Pancreas (tissue), 10 donors: ENCODE measurements around the gene ZNF784. TPM values are rescaled to one million over a fixed set of nuclear protein-coding genes. Genes with fewer than 3 reads are reported as not detected.
A peak's percentile ranks its signal among the peaks of the same experiment; 100 is the strongest.
"Not testable (repeated sequence)": the region's sequence is repeated elsewhere in the genome, so short reads cannot be mapped to it uniquely, and the experiment has no call there.

Source experiments
- ATAC-seq, 4 donors: fragments of 200-7000 bp; cut with Tn5 transposase; one replicate each; pipeline versions ENCODE4 v1.8.0 to v1.9.1; 2020; ENCODE audit warnings: mild to moderate bottlenecking in 4 of 4, moderate library complexity in 4 of 4
- DNase-seq, 6 donors: peaks; one replicate each; pipeline ENCODE4 v3.0.0-alpha.2; 2020
- FAIRE-seq: peaks from 2 replicates; lab custom pipeline; 2012; peaks lifted over from hg19 to GRCh38; lab: Jason Lieb, UNC
- H3K27ac ChIP-seq, 4 donors: fragments of 200-600 bp; sonication (generic); 1 replicate in 3 of 4; 2 replicates in 1 of 4; pipeline versions ENCODE4 v1.5.0 to v1.8.0; 2020
- H3K27me3 ChIP-seq, 4 donors: fragments of 200-600 bp; one replicate each; pipeline ENCODE4 v1.8.0; 2021
- H3K36me3 ChIP-seq, 3 donors: fragments of 200-600 bp; sonication (generic) in 1 of 3; one replicate each; pipeline versions ENCODE4 v1.5.0 to v1.8.0; 2020 to 2021
- H3K4me1 ChIP-seq, 3 donors: fragments of 200-600 bp; one replicate each; pipeline ENCODE4 v1.8.0; 2021
- H3K4me3 ChIP-seq, 4 donors: fragments of 200-600 bp; sonication (generic) in 2 of 4; one replicate each; pipeline versions ENCODE4 v1.5.0 to v1.8.0; 2020 to 2021
- H3K9me3 ChIP-seq, 4 donors: fragments of 200-600 bp; one replicate each; pipeline ENCODE4 v1.8.0; 2021
- WGBS, 2 donors: extraction: QIAGEN DNeasy Blood & Tissue Kit; methylation state at CpG; one replicate each; pipeline ENCODE4 v1.1.7; 2013; 5-methylcytosine and 5-hydroxymethylcytosine counted together
- intact Hi-C, 3 donors: fragments of 100-400 bp; cut with DNase I; formaldehyde crosslinking; loops; one replicate each; pipeline versions ENCODE4 v1.11.1 to v1.14.2; 2022
- polyA plus RNA-seq, 2 donors: library from polyadenylated mRNA; stranded (reverse); fragments of 200-250 nt; gene quantifications; one replicate each; pipeline ENCODE4 v1.2.3, GENCODE V29; 2013
- total RNA-seq, 6 donors: library from RNA; stranded (reverse); fragmentation: NEBNext Ultra II Directional in 4 of 6; extraction: Animal tissue kit (Norgen Biotek cat#: 25700) in 4 of 6; gene quantifications; one replicate each; pipeline versions ENCODE4 v1.2.1 to v1.2.4, GENCODE V29; 2021 to 2023
- TF ChIP-seq, protein P1 (sequence below), 4 donors: fragments of 200-600 bp; sonication (generic) in 3 of 4; IDR thresholded peaks; one replicate each; pipeline versions ENCODE4 v1.5.0 to v1.8.0; 2021; ENCODE audit warnings: antibody characterized with exemption in 4 of 4
- donor health status: healthy with polysubstance abuse.
- donor health status: DM: no; HTN: no; CAD: no; lungs with moderate emphysema.
- donor health status: DM: no; HTN: no; CAD: no.
- donor health status: control.
- donor health status: control.
- donor health status: Bipolar disorder and iron deficiency.
- donor health status: DM: yes; HTN: yes; CAD: no.
- donor health status: DM: no; HTN: no; CAD: no.
- donor health status: DM: no; HTN: no; CAD: no.
- donor health status: DM: yes; HTN: yes; CAD: no.

ZNF784 gene
- total and polyA plus RNA-seq, 8 donors = 3.7 to 12.9 (median 5.1) TPM

DNA sequence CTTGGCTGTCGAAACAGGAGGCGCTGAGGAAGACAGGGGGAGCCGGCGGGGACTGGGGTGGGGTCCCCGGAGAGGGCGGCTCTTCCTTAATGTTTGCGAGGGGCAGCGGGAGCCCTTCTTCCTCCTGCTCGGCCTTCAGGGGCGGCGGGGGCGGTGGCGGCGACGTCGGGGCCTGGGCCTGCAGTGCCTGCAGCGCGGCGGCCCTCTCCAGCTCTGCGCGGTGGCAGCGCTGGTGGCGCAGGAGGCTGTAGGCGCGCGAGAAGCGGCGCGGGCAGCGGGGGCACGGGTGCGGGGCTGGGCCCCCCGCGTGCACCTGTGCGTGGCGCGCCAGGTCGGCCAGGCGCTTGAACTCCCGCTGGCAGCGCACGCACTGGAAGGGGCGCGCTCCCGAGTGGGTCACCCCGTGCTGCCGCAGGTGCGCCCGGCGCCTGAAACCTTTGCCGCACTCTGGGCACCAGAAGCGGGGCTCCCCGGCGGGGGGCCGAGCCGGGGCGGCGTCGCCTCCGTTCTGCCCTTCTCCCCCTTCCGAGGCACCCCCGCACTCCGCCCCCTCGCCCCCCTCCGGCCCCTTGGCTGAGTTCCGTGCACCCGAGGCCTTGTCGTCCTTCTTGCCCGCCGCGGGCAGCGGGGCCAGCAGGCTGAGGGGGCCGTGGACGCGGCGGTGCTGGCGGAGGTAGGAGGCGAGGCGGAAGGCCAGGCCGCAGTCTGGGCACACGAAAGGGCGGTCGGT, 46.2 kb downstream of the ZNF784 start:
- ATAC-seq (no peak), FAIRE-seq (no peak), DNase-seq (peak in 1 of 6 donors; percentile 42)
- Histone ChIP-seq H3K9me3 (no peaks in the 10 kb centered on the region), H3K27ac (no peak overlapping the region), H3K27me3 (no peaks in the 10 kb centered on the region), H3K4me3 (no peak overlapping the region), H3K36me3 (peaks cover 0 to 13% (median 0%) of the 10 kb centered on the region in 3 donors), H3K4me1 (peaks cover 5 to 10% (median 8%) of the 10 kb centered on the region in 3 donors)
- intact Hi-C loops = no loop called here
- WGBS, 2 donors = 94 to 95% methylated on average over 67 to 83 of the region's 83 CpGs
- TF ChIP-seq, protein P1, sequence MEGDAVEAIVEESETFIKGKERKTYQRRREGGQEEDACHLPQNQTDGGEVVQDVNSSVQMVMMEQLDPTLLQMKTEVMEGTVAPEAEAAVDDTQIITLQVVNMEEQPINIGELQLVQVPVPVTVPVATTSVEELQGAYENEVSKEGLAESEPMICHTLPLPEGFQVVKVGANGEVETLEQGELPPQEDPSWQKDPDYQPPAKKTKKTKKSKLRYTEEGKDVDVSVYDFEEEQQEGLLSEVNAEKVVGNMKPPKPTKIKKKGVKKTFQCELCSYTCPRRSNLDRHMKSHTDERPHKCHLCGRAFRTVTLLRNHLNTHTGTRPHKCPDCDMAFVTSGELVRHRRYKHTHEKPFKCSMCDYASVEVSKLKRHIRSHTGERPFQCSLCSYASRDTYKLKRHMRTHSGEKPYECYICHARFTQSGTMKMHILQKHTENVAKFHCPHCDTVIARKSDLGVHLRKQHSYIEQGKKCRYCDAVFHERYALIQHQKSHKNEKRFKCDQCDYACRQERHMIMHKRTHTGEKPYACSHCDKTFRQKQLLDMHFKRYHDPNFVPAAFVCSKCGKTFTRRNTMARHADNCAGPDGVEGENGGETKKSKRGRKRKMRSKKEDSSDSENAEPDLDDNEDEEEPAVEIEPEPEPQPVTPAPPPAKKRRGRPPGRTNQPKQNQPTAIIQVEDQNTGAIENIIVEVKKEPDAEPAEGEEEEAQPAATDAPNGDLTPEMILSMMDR (IDR thresholded peaks at IDR 0.05) = no peak

DNA sequence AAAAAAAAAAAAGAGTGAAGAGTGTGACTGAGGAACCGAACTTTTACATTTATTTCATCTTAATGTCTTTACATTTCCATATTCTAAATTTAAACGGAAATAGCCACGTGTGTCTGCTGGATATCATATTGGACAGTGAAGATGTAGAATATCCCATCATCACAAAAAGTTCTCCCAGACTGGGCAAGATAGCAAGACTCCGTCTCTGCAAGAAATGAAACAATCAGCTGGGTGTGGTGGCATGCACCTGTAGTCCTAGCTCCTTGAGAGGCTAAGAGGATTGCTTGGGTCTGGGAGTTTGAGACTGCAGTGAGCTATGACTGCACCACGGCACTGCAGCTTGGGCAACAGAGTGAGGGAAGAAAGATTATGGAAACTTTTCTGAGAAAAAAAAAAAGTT, 47.6 kb downstream of the ZNF784 start:
- ATAC-seq (no peak), DNase-seq (no peak), FAIRE-seq (no peak)
- peaks cover 0 to 13% (median 0%) of the 10 kb centered on the region in 3 donors for H3K36me3 ChIP-seq
- no peak overlapping the region for H3K27ac ChIP-seq
- H3K4me1 ChIP-seq = peaks cover 5 to 6% (median 5%) of the 10 kb centered on the region in 3 donors
- no peaks in the 10 kb centered on the region for H3K9me3 ChIP-seq
- intact Hi-C loops = no loop called here
- TF ChIP-seq, protein P1 (IDR thresholded peaks at IDR 0.05) = no peak
- H3K27me3 ChIP-seq = no peaks in the 10 kb centered on the region
- 78 to 90% methylated on average over 5 of the region's 5 CpGs for WGBS, 2 donors
- H3K4me3 ChIP-seq = no peak overlapping the region

DNA sequence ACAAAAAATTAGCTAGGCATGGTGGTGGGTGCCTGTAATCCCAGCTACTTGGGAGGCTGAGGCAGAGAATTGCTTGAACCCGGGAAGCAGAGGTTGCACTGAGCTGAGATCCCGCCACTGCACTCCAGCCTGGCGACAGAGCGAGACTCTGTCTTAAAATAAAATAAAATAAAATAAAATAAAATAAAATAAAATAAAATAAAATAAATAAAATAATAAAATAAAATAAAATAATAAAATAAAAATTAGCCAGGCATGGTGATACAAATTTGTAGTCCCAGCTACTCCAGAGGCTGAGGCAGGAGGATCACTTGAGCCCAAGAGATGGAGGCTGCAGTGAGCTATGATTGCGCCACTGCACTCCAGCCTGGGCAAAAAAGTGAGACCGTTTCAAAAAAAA, 50.4 kb downstream of the ZNF784 start:
- H3K27ac ChIP-seq, H3K4me1 ChIP-seq, ATAC-seq, DNase-seq, H3K4me3 ChIP-seq, intact Hi-C loops, H3K27me3 ChIP-seq, H3K9me3 ChIP-seq, FAIRE-seq: not testable (repeated sequence)
- H3K36me3 ChIP-seq = peaks cover 0 to 13% (median 0%) of the 10 kb centered on the region in 3 donors
- WGBS, 2 donors = 73 to 85% methylated on average over 6 of the region's 6 CpGs

Other genes starting within 250 kb of the ZNF784 start
- not detected for gene TMEM190, start 247.7 kb downstream of the ZNF784 start, total RNA-seq
- gene TMEM190, start 247.7 kb downstream of the ZNF784 start, polyA plus RNA-seq = under 1 TPM in 1 of 2 donors, not detected in 1; 0.45 TPM
- gene TMEM238, start 240.3 kb downstream of the ZNF784 start, total RNA-seq = 10 to 100 TPM; 14.7 to 32.7 (median 21.3) TPM
- gene TMEM238, start 240.3 kb downstream of the ZNF784 start, polyA plus RNA-seq = under 1 TPM; 0.42 TPM
- 1,000 to 10,000 TPM in 1 of 6 donors, 100 to 1,000 TPM in 5; 420 to 1,198 (median 819) TPM for gene RPL28, start 238.6 kb downstream of the ZNF784 start, total RNA-seq
- 1,000 to 10,000 TPM in 1 of 2 donors, 100 to 1,000 TPM in 1; 738 to 1,109 TPM for gene RPL28, start 238.6 kb downstream of the ZNF784 start, polyA plus RNA-seq
- 1 to 10 TPM; 2.0 to 7.3 (median 5.1) TPM for gene UBE2S, start 216.8 kb downstream of the ZNF784 start, total RNA-seq
- 1 to 10 TPM; 3.6 to 5.0 TPM for gene UBE2S, start 216.8 kb downstream of the ZNF784 start, polyA plus RNA-seq
- gene SHISA7, start 181.3 kb downstream of the ZNF784 start, total RNA-seq = under 1 TPM in 3 of 6 donors, not detected in 3; 0.05 to 0.16 (median 0.06) TPM
- gene SHISA7, start 181.3 kb downstream of the ZNF784 start, polyA plus RNA-seq = under 1 TPM; 0.04 to 0.33 TPM
- 10 to 100 TPM; 13.0 to 23.9 (median 20.9) TPM for gene ISOC2, start 162.9 kb downstream of the ZNF784 start, total RNA-seq
- gene ISOC2, start 162.9 kb downstream of the ZNF784 start, polyA plus RNA-seq = 10 to 100 TPM; 38.3 to 43.9 TPM
- gene C19orf85, start 159.8 kb downstream of the ZNF784 start, total RNA-seq = not detected
- gene C19orf85, start 159.8 kb downstream of the ZNF784 start, polyA plus RNA-seq = not detected
- 1 to 10 TPM; 3.4 to 6.2 (median 4.1) TPM for gene ZNF628, start 147.9 kb downstream of the ZNF784 start, total RNA-seq
- 1 to 10 TPM; 2.6 to 7.8 TPM for gene ZNF628, start 147.9 kb downstream of the ZNF784 start, polyA plus RNA-seq
- gene NAT14, start 139.4 kb downstream of the ZNF784 start, total RNA-seq = 10 to 100 TPM in 1 of 6 donors, 1 to 10 TPM in 5; 5.8 to 10.1 (median 7.5) TPM
- gene NAT14, start 139.4 kb downstream of the ZNF784 start, polyA plus RNA-seq = 10 to 100 TPM; 27.9 to 32.4 TPM
- gene SSC5D, start 136.1 kb downstream of the ZNF784 start, total RNA-seq = 1 to 10 TPM in 4 of 6 donors, under 1 TPM in 2; 0.60 to 5.3 (median 1.4) TPM
- 1 to 10 TPM in 1 of 2 donors, under 1 TPM in 1; 0.77 to 2.1 TPM for gene SSC5D, start 136.1 kb downstream of the ZNF784 start, polyA plus RNA-seq
- gene SBK2, start 87.4 kb downstream of the ZNF784 start, total RNA-seq = under 1 TPM in 1 of 6 donors, not detected in 5; 0.43 TPM
- gene SBK2, start 87.4 kb downstream of the ZNF784 start, polyA plus RNA-seq = under 1 TPM; 0.28 to 0.46 TPM
- gene SBK3, start 79.0 kb downstream of the ZNF784 start, total RNA-seq = under 1 TPM in 2 of 6 donors, not detected in 4; 0.19 to 0.28 TPM
- under 1 TPM; 0.11 to 0.16 TPM for gene SBK3, start 79.0 kb downstream of the ZNF784 start, polyA plus RNA-seq
- 10 to 100 TPM in 1 of 6 donors, 1 to 10 TPM in 5; 6.5 to 12.7 (median 9.2) TPM for gene ZNF579, start 43.7 kb downstream of the ZNF784 start, total RNA-seq
- 10 to 100 TPM; 11.6 to 16.1 TPM for gene ZNF579, start 43.7 kb downstream of the ZNF784 start, polyA plus RNA-seq
- gene FIZ1, start 25.0 kb downstream of the ZNF784 start, total RNA-seq = 10 to 100 TPM in 2 of 6 donors, 1 to 10 TPM in 4; 6.8 to 12.1 (median 8.9) TPM
- 10 to 100 TPM; 12.6 TPM for gene FIZ1, start 25.0 kb downstream of the ZNF784 start, polyA plus RNA-seq
- 10 to 100 TPM; 17.1 to 37.0 (median 33.1) TPM for gene ZNF524, start 24.3 kb downstream of the ZNF784 start, total RNA-seq
- gene ZNF524, start 24.3 kb downstream of the ZNF784 start, polyA plus RNA-seq = 10 to 100 TPM; 26.7 to 79.4 TPM
- gene ZNF865, start 18.9 kb downstream of the ZNF784 start, total RNA-seq = 1 to 10 TPM; 6.6 to 9.0 (median 7.8) TPM
- gene ZNF865, start 18.9 kb downstream of the ZNF784 start, polyA plus RNA-seq = 1 to 10 TPM; 5.7 to 9.7 TPM
- 10 to 100 TPM; 12.7 to 24.3 (median 17.6) TPM for gene ZNF580, start 16.4 kb upstream of the ZNF784 start, total RNA-seq
- gene ZNF580, start 16.4 kb upstream of the ZNF784 start, polyA plus RNA-seq = 10 to 100 TPM; 35.0 to 40.5 TPM
- gene ZNF581, start 19.1 kb upstream of the ZNF784 start, total RNA-seq = 10 to 100 TPM; 12.9 to 23.2 (median 16.9) TPM
- gene ZNF581, start 19.1 kb upstream of the ZNF784 start, polyA plus RNA-seq = 10 to 100 TPM; 13.8 to 16.6 TPM
- gene CCDC106, start 23.6 kb upstream of the ZNF784 start, total RNA-seq = 1 to 10 TPM; 3.2 to 6.2 (median 5.0) TPM
- 10 to 100 TPM; 20.7 to 22.8 TPM for gene CCDC106, start 23.6 kb upstream of the ZNF784 start, polyA plus RNA-seq
- gene U2AF2, start 30.5 kb upstream of the ZNF784 start, total RNA-seq = 10 to 100 TPM; 38.4 to 97.0 (median 58.8) TPM
- 100 to 1,000 TPM in 1 of 2 donors, 10 to 100 TPM in 1; 74.8 to 113 TPM for gene U2AF2, start 30.5 kb upstream of the ZNF784 start, polyA plus RNA-seq
- 100 to 1,000 TPM in 1 of 6 donors, 10 to 100 TPM in 5; 64.9 to 102 (median 84.6) TPM for gene EPN1, start 50.7 kb upstream of the ZNF784 start, total RNA-seq
- gene EPN1, start 50.7 kb upstream of the ZNF784 start, polyA plus RNA-seq = 10 to 100 TPM; 38.4 to 76.8 TPM
- gene NLRP9, start 113.8 kb upstream of the ZNF784 start, total RNA-seq = under 1 TPM in 2 of 6 donors, not detected in 4; 0.09 to 0.12 TPM
- gene NLRP9, start 113.8 kb upstream of the ZNF784 start, polyA plus RNA-seq = under 1 TPM; 0.04 to 0.05 TPM
- under 1 TPM in 2 of 6 donors, not detected in 4; 0.17 to 0.75 TPM for gene RFPL4A, start 134.5 kb upstream of the ZNF784 start, total RNA-seq
- under 1 TPM in 1 of 2 donors, not detected in 1; 0.70 TPM for gene RFPL4A, start 134.5 kb upstream of the ZNF784 start, polyA plus RNA-seq
- not detected for gene RFPL4AL1, start 144.6 kb upstream of the ZNF784 start, total RNA-seq
- not detected for gene RFPL4AL1, start 144.6 kb upstream of the ZNF784 start, polyA plus RNA-seq
- gene NLRP11, start 207.4 kb upstream of the ZNF784 start, total RNA-seq = under 1 TPM in 5 of 6 donors, not detected in 1; 0.06 to 0.22 (median 0.14) TPM
- under 1 TPM; 0.04 to 0.09 TPM for gene NLRP11, start 207.4 kb upstream of the ZNF784 start, polyA plus RNA-seq
- not detected for gene NLRP4, start 212.0 kb upstream of the ZNF784 start, total RNA-seq
- gene NLRP4, start 212.0 kb upstream of the ZNF784 start, polyA plus RNA-seq = not detected